ENCODE data around the gene BMP2K. TPM values are rescaled to one million over a fixed set of nuclear protein-coding genes. Genes with fewer than 3 reads are reported as not detected.

Gene BMP2K
- total RNA-seq, 1 donor from 2014 or later: 25.2 TPM

DNA sequence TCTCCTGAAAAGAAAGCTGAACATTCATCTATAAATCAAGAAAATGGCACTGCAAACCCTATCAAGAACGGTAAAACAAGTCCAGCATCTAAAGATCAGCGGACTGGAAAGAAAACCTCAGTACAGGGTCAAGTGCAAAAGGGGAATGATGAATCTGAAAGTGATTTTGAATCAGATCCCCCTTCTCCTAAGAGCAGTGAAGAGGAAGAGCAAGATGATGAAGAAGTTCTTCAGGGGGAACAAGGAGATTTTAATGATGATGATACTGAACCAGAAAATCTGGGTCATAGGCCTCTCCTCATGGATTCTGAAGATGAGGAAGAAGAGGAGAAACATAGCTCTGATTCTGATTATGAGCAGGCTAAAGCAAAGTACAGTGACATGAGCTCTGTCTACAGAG is 134.5 kb downstream of the BMP2K start:
- Histone ChIP-seq H3K27me3 (ENCODE audit: control insufficient read depth, insufficient read depth, low read length) (no peaks in the 10 kb centered on the region), H3K4me3 (ENCODE audit: low read depth, low read length) (no peak overlapping the region), H3K36me3 (ENCODE audit: control insufficient read depth, insufficient read depth, low read length) (no peaks in the 10 kb centered on the region)
- DNase-seq (ENCODE audit: low read depth): no peak
- TF ChIP-seq, protein P1, sequence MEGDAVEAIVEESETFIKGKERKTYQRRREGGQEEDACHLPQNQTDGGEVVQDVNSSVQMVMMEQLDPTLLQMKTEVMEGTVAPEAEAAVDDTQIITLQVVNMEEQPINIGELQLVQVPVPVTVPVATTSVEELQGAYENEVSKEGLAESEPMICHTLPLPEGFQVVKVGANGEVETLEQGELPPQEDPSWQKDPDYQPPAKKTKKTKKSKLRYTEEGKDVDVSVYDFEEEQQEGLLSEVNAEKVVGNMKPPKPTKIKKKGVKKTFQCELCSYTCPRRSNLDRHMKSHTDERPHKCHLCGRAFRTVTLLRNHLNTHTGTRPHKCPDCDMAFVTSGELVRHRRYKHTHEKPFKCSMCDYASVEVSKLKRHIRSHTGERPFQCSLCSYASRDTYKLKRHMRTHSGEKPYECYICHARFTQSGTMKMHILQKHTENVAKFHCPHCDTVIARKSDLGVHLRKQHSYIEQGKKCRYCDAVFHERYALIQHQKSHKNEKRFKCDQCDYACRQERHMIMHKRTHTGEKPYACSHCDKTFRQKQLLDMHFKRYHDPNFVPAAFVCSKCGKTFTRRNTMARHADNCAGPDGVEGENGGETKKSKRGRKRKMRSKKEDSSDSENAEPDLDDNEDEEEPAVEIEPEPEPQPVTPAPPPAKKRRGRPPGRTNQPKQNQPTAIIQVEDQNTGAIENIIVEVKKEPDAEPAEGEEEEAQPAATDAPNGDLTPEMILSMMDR (IDR thresholded peaks at IDR 0.05; ENCODE audit: insufficient read depth, low read length, poor library complexity, severe bottlenecking): no peak

- Histone ChIP-seq H3K36me3 (ENCODE audit: control insufficient read depth, insufficient read depth, low read length) (no peaks in the 10 kb centered on the region), H3K27me3 (ENCODE audit: control insufficient read depth, insufficient read depth, low read length) (no peaks in the 10 kb centered on the region), H3K4me3 (ENCODE audit: low read depth, low read length) (no peak overlapping the region)
- TF ChIP-seq, protein P1 (IDR thresholded peaks at IDR 0.05; ENCODE audit: insufficient read depth, low read length, poor library complexity, severe bottlenecking): no peak
- DNase-seq (ENCODE audit: low read depth): peak; percentile 12
These were observed 146.1 kb downstream of the BMP2K start for GRCh38 chr4:78922207-78922606.

DNA sequence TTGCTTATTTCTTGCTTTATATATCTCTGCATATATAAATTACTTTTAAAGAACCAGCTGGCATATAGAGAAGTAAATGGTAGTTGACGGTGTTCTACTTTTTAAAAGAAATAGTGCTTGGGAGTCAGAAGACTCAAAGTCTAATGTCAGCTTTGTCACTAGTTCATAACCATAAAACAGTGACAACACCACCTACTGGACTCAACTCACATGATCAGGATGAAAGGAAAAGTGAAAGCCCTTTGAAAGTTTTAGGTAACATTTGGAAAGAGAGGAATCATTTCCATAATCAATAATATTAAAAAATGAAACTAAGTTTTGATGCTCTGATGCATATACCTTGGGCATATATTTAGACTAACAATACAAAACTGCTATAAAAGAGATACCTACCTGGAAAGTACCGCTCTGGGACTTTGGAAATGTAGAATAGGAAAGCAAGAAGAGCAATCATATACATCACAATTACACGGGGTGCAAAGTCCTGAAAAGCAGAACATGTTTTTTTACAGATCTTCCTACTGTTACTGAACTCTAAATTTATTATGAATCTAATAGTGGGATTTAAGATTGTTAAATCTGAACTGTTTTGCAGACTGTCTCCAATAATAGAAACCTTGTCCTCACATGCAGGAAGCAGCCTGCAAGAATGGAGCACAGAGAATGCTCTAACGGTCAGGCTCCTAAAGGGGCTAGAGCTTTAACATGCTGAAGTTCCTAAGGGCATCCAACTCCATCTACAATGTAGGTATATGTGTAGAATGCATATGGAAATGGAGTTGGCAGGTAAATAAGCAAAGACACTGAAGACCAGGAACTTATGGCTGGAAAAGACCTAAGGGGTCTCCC is 147.5 kb downstream of the BMP2K start:
- DNase-seq (ENCODE audit: low read depth): no peak
- Histone ChIP-seq H3K4me3 (ENCODE audit: low read depth, low read length) (no peak overlapping the region), H3K27me3 (ENCODE audit: control insufficient read depth, insufficient read depth, low read length) (no peaks in the 10 kb centered on the region), H3K36me3 (ENCODE audit: control insufficient read depth, insufficient read depth, low read length) (no peaks in the 10 kb centered on the region)
- TF ChIP-seq, protein P1 (IDR thresholded peaks at IDR 0.05; ENCODE audit: insufficient read depth, low read length, poor library complexity, severe bottlenecking): no peak

GRCh38 chr4:78926826-78927225 is 150.7 kb downstream of the BMP2K start:
- Histone ChIP-seq H3K36me3 (ENCODE audit: control insufficient read depth, insufficient read depth, low read length) (no peaks in the 10 kb centered on the region), H3K4me3 (ENCODE audit: low read depth, low read length) (no peak overlapping the region), H3K27me3 (ENCODE audit: control insufficient read depth, insufficient read depth, low read length) (no peaks in the 10 kb centered on the region)
- DNase-seq (ENCODE audit: low read depth): no peak
- TF ChIP-seq, protein P1 (IDR thresholded peaks at IDR 0.05; ENCODE audit: insufficient read depth, low read length, poor library complexity, severe bottlenecking): no peak

GRCh38 chr4:78928835-78929234 is 152.7 kb downstream of the BMP2K start:
- DNase-seq (ENCODE audit: low read depth): no peak
- no peaks in the 10 kb centered on the region for H3K36me3 ChIP-seq (ENCODE audit: control insufficient read depth, insufficient read depth, low read length)
- TF ChIP-seq, protein P1 (IDR thresholded peaks at IDR 0.05; ENCODE audit: insufficient read depth, low read length, poor library complexity, severe bottlenecking): no peak
- no peaks in the 10 kb centered on the region for H3K27me3 ChIP-seq (ENCODE audit: control insufficient read depth, insufficient read depth, low read length)
- H3K4me3 ChIP-seq (ENCODE audit: low read depth, low read length): no peak overlapping the region

Measured in kidney epithelial cell (primary cell).